ENCODE results near the gene CLEC4E. TPM values are rescaled to one million over a fixed set of nuclear protein-coding genes. Genes with fewer than 3 reads are reported as not detected.

Gene CLEC4E
- total RNA-seq, 1 donor from 2014 or later: not detected

DNA sequence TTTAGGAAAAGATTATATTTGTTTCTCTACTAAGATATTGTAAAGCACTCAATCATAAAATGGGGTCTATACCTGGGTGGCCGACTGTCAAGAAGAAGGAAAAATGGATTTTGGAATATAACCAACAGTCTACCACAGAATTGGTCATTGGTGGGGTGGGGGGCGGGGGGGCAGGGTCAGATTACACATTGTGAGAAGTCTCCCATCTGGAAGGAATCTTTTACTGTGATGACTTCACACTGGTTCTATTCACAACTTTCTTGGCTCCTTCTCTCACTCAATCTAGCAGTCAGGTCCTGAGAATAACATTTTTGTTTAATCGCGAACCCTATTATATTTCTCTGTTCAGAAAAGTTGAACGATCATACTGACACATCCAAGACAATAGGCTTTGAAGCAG is 8.7 kb upstream of the CLEC4E start:
- no peaks in the 10 kb centered on the region for H3K4me1 Mint-ChIP-seq (ENCODE audit: unreplicated experiment)
- DNase-seq (ENCODE audit: extremely low spot score, unreplicated experiment): no peak
- peaks cover 5% of the 10 kb centered on the region for H3K9me3 Mint-ChIP-seq
- H3K27ac Mint-ChIP-seq: no peak overlapping the region
- TF ChIP-seq CTCF (conservative IDR thresholded peaks at IDR 0.05): no peak
- no peak overlapping the region for H3K4me3 Mint-ChIP-seq
- no peaks in the 10 kb centered on the region for H3K36me3 Mint-ChIP-seq
- peaks cover 13% of the 10 kb centered on the region for H3K27me3 Mint-ChIP-seq

- Mint-ChIP-seq H3K4me1 (ENCODE audit: unreplicated experiment) (no peaks in the 10 kb centered on the region), H3K27ac (no peak overlapping the region), H3K4me3 (no peak overlapping the region), H3K36me3 (no peaks in the 10 kb centered on the region), H3K9me3 (peaks cover 5% of the 10 kb centered on the region), H3K27me3 (peaks cover 13% of the 10 kb centered on the region)
- no peak for TF ChIP-seq CTCF (conservative IDR thresholded peaks at IDR 0.05)
- no peak for DNase-seq (ENCODE audit: extremely low spot score, unreplicated experiment)
These were observed 7.5 kb upstream of the CLEC4E start for GRCh38 chr12:8548192-8548591.

GRCh38 chr12:8547645-8548044 is 6.9 kb upstream of the CLEC4E start:
- TF ChIP-seq CTCF (conservative IDR thresholded peaks at IDR 0.05): no peak
- Mint-ChIP-seq H3K4me1 (ENCODE audit: unreplicated experiment) (no peaks in the 10 kb centered on the region), H3K36me3 (no peaks in the 10 kb centered on the region), H3K27me3 (peaks cover 13% of the 10 kb centered on the region), H3K9me3 (peaks cover 5% of the 10 kb centered on the region), H3K27ac (no peak overlapping the region), H3K4me3 (no peak overlapping the region)
- DNase-seq (ENCODE audit: extremely low spot score, unreplicated experiment): no peak

GRCh38 chr12:8546591-8546990 is 5.9 kb upstream of the CLEC4E start:
- H3K27ac Mint-ChIP-seq: no peak overlapping the region
- TF ChIP-seq CTCF (conservative IDR thresholded peaks at IDR 0.05): no peak

GRCh38 chr12:8544295-8544694 is 3.6 kb upstream of the CLEC4E start:
- H3K9me3 Mint-ChIP-seq: peaks cover 5% of the 10 kb centered on the region
- peak; percentile 97 for TF ChIP-seq CTCF (conservative IDR thresholded peaks at IDR 0.05)
- H3K36me3 Mint-ChIP-seq: no peaks in the 10 kb centered on the region
- H3K27ac Mint-ChIP-seq: no peak overlapping the region
- DNase-seq (ENCODE audit: extremely low spot score, unreplicated experiment): peak; percentile 79
- no peak overlapping the region for H3K4me3 Mint-ChIP-seq
- H3K27me3 Mint-ChIP-seq: peaks cover 28% of the 10 kb centered on the region
- H3K4me1 Mint-ChIP-seq (ENCODE audit: unreplicated experiment): no peaks in the 10 kb centered on the region

More at GRCh38 chr12:8546591-8546990, 5.9 kb upstream of the CLEC4E start:
- Mint-ChIP-seq H3K4me3 (no peak overlapping the region), H3K27me3 (peaks cover 12% of the 10 kb centered on the region), H3K9me3 (peaks cover 5% of the 10 kb centered on the region), H3K4me1 (ENCODE audit: unreplicated experiment) (no peaks in the 10 kb centered on the region), H3K36me3 (no peaks in the 10 kb centered on the region)
- DNase-seq (ENCODE audit: extremely low spot score, unreplicated experiment): no peak

- H3K36me3 Mint-ChIP-seq: no peaks in the 10 kb centered on the region
- no peaks in the 10 kb centered on the region for H3K4me1 Mint-ChIP-seq (ENCODE audit: unreplicated experiment)
- H3K27ac Mint-ChIP-seq: no peak overlapping the region
- no peak for TF ChIP-seq CTCF (conservative IDR thresholded peaks at IDR 0.05)
- no peak overlapping the region for H3K4me3 Mint-ChIP-seq
- peaks cover 26% of the 10 kb centered on the region for H3K27me3 Mint-ChIP-seq
- DNase-seq (ENCODE audit: extremely low spot score, unreplicated experiment): no peak
- H3K9me3 Mint-ChIP-seq: no peaks in the 10 kb centered on the region
These were observed 857 bp upstream of the CLEC4E start for GRCh38 chr12:8541562-8541961.

Data from type B pancreatic cell (in vitro differentiated cells).